ENCODE data around the gene KDELR3.

Gene KDELR3

DNA sequence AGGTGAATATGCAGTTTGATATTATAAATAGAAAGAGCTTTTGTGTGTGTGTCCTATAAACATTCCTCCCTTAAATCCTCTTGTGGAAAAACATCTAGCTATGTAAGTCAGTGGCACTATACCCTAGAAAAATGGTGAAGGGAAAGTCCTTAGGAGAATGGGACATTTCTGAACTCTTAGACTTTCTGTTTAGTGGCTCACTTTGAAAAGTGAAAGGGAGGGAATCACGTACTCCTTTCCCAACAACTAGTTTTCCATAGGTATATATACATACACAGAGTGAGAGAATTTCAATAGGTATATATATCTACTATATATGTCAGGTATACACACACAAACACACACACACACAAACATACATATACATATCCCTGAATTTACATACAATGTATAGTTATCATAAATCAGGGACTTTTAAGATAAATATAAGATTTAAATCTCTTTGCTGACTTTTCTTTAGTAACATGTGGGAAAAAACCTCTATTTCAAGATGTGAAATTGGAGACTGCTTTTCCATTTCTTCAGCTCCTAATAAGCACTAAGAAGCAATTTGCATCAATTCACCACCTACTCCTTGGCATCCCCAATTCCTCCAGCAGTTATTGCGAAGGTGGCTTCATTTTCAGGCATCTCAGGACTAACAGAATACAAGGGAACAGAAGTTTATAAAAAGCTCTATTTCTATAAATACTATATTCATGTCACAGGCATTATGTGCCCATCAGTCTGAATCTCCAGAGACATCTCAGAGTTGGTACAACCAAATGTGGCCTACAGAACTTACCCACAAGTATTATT, 51.8 kb downstream of the KDELR3 start:
- no peak for DNase-seq (ENCODE audit: low read depth)

DNA sequence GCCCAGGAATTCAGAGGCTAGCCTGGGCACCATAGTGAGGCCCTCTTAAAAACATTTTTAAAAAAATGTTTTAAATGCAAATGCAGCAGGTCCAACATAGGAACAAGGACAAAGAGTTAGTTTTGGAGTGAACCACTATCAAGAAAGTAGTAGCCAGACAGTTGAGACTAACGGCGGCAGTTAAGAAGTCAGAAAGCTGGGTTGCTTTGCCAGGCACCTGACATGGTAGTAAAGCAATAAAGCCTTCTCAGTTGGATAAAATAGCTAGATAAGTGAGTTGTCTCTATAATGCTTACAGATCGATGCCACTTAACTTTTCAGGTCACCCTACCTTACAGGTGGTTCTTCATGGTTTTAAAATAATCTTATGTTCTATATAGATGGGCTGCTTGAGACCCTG, 55.1 kb downstream of the KDELR3 start:
- no peak for DNase-seq (ENCODE audit: low read depth)

DNA sequence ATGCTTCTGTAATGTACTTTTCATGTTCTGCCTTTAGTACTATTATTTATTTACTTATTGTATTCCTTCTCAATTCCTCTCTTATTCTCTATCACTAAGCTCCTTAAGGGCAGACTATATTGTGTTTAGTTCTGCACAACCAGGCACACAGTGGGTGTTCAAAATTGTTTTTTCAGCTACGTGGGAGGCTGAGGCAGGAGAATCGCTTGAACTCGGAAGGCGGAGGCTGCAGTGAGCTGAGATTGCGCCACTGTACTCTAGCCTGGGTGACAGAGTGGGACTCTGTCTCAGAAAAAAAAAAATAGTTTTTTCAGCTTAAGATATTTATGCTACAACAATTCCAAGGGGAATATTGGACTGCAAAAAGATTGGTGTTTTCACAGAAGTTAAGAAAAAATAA, 55.6 kb downstream of the KDELR3 start:
- DNase-seq (ENCODE audit: low read depth) = no peak

DNA sequence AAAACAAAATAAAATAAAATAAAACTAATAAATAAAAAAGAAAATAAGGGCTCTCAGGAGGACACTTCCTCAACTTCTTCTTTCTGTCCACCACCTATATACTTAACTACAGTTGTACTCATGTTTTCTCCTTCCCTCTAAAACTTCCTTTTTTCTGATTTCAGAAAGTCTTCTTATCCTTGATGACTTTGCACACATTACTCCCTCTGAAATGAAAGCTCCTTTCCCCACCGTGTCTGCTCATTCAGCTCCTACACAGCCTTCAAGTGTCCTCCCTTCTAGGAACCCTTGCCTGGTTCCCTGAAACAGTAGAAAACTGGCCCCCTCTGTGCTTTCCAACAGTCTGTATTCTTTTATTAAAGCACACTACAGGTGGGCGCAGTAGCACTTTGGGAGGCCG, 56.5 kb downstream of the KDELR3 start:
- no peak for DNase-seq (ENCODE audit: low read depth)

DNA sequence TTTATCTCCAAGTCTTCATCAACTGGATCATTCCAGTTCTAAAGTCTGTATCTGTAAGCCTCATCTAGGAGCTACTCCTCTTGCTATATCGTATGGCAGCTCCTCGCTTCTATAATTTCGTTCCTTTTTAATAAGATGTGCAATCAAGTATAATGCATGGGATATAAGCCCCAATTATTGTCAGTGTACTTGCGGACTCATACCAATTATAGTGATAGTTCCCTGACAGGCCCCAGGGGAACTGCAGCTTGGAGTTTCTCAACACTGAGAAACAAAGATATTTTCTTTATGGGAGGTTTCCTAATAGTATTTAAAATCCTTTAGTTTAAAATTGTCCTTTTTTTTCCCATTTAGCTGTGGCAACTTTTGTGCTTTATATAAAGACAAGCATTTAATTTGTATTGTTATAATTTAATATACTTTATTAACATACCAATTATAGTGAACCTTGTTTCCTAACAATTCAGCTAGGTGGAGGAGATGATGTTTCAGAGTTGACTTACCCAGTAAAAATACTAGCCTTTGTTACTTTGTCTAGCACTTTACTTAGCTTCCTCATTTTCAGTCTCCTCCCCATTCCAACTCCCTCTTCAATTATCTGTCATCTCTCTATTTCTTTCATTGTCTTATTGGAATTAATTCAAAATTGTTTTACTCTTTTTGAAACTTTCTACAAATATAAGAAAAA, 63.5 kb downstream of the KDELR3 start:
- no peak for DNase-seq (ENCODE audit: low read depth)

All from GM04503 (cell line).